CD4-positive, alpha-beta memory T cell (primary cell): ENCODE results near the gene BPIFB1. TPM values are rescaled to one million over a fixed set of nuclear protein-coding genes. Genes with fewer than 3 reads are reported as not detected.
A peak's percentile ranks its signal among the peaks of the same experiment; 100 is the strongest.

Experiments
- CTCF ChIA-PET: fragments of 350-600 bp; sonication (Branson Sonifier 250); formaldehyde crosslinking; loops from one replicate; lab custom pipeline; 2021; ENCODE audit warnings: inconsistent platforms; ENCODE audit not compliant: partially characterized antibody; lab: Charles Lee
- POLR2A ChIA-PET: fragments of 350-600 bp; sonication (Branson Sonifier 250); formaldehyde crosslinking; loops from one replicate; lab custom pipeline; 2021; ENCODE audit not compliant: partially characterized antibody; lab: Charles Lee
- DNase-seq, 5 donors: peaks; one replicate each; pipeline versions ENCODE4 v3.0.0 to v3.0.0-alpha.2; 2020 to 2022; ENCODE audit warnings: mixed read lengths in 1 of 5
- H3K27ac ChIP-seq: one replicate; pipeline ENCODE4 v1.7.0; 2013; ENCODE audit warnings: low read depth, low read length
- H3K27me3 ChIP-seq: 2 replicates; pipeline ENCODE4 v1.7.0; 2013; ENCODE audit warnings: mild to moderate bottlenecking, low read length, moderate library complexity; ENCODE audit not compliant: insufficient read depth
- H3K36me3 ChIP-seq: 2 replicates; pipeline ENCODE4 v1.7.0; 2013; ENCODE audit warnings: mild to moderate bottlenecking, low read length, moderate library complexity; ENCODE audit not compliant: insufficient read depth
- H3K4me1 ChIP-seq: 2 replicates; pipeline ENCODE4 v1.7.0; 2013; ENCODE audit warnings: mild to moderate bottlenecking, low read length, moderate library complexity; ENCODE audit not compliant: insufficient read depth
- H3K4me3 ChIP-seq, 2 donors: one replicate each; pipeline ENCODE4 v1.7.0; 2013; ENCODE audit warnings: low read length in 2 of 2, mild to moderate bottlenecking in 1 of 2
- H3K9me3 ChIP-seq, 2 donors: one replicate each; pipeline ENCODE4 v1.7.0; 2013; ENCODE audit warnings: low read length in 2 of 2, control low read depth in 1 of 2; ENCODE audit not compliant: control insufficient read depth in 1 of 2
- H3K27ac Mint-ChIP-seq, 7 donors: one replicate each; pipeline ENCODE4 v1.8.0; 2020 to 2021; ENCODE audit warnings: mixed read lengths in 7 of 7, mild to moderate bottlenecking in 6 of 7, inconsistent platforms in 3 of 7, moderate library complexity in 3 of 7
- H3K27me3 Mint-ChIP-seq, 2 donors: one replicate each; pipeline ENCODE4 v1.8.0; 2020 to 2021; ENCODE audit warnings: mixed read lengths in 2 of 2
- H3K36me3 Mint-ChIP-seq, 2 donors: one replicate each; pipeline ENCODE4 v1.8.0; 2020 to 2021; ENCODE audit warnings: mixed read lengths in 2 of 2, inconsistent platforms in 1 of 2, mild to moderate bottlenecking in 1 of 2
- H3K4me1 Mint-ChIP-seq, 4 donors: one replicate each; pipeline ENCODE4 v1.8.0; 2020 to 2021; ENCODE audit warnings: mixed read lengths in 4 of 4, mild to moderate bottlenecking in 1 of 4
- H3K4me3 Mint-ChIP-seq, 8 donors: one replicate each; pipeline ENCODE4 v1.8.0; 2020 to 2021; ENCODE audit warnings: mixed read lengths in 8 of 8, mild to moderate bottlenecking in 7 of 8, moderate library complexity in 6 of 8, inconsistent platforms in 3 of 8
- H3K9me3 Mint-ChIP-seq, 8 donors: one replicate each; pipeline ENCODE4 v1.8.0; 2020 to 2021; ENCODE audit warnings: mixed read lengths in 8 of 8, mild to moderate bottlenecking in 5 of 8, inconsistent platforms in 3 of 8, moderate library complexity in 1 of 8
- intact Hi-C: fragments of 100-400 bp; cut with micrococcal nuclease; formaldehyde crosslinking; loops from one replicate; pipeline ENCODE4 v1.15.1; 2023
- polyA plus RNA-seq, 2 donors: library from polyadenylated mRNA; unstranded; fragments of 300-500 nt; fragmentation: Illumina TruSeq; gene quantifications; one replicate each; pipeline ENCODE4 v1.2.3, GENCODE V29; 2021
- total RNA-seq, 2 experiments: library from RNA; stranded (reverse); gene quantifications; one replicate each; pipeline ENCODE4 v1.2.3, GENCODE V29; 2021

The BPIFB1 gene
- total and polyA plus RNA-seq, 4 experiments from 2014 or later = not detected

DNA sequence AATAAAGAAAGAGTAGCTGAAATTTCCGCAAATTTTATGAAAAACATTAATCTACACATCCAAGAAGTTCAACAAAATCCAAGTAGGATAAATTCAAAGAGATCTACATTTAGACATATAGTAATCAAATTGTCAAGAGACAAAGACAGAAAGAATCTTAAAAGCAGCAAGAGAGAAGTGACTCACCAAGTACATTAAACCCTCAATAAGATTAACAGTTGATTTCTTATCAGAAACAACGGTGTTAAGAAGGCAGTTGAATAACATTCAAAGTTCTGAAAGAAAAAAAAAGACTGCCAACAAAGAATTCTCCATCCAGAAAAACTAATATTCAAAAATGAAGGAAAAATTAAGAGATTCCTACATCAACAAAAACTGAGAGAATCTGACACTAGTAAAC, 28.0 kb upstream of the BPIFB1 start:
- ChIA-PET CTCF (no interaction called here), POLR2A (no interaction called here)
- Histone ChIP-seq H3K27ac (no peak overlapping the region), H3K36me3 (no peaks in the 10 kb centered on the region), H3K9me3 (no peaks in the 10 kb centered on the region), H3K4me3 (no peak overlapping the region), H3K4me1 (no peaks in the 10 kb centered on the region), H3K27me3 (no peaks in the 10 kb centered on the region)
- H3K36me3 Mint-ChIP-seq = no peaks in the 10 kb centered on the region
- no peak overlapping the region for H3K27ac Mint-ChIP-seq
- H3K4me3 Mint-ChIP-seq = no peak overlapping the region
- no peak for DNase-seq
- H3K4me1 Mint-ChIP-seq = no peaks in the 10 kb centered on the region
- peaks cover 7 to 9% of the 10 kb centered on the region in 2 donors for H3K27me3 Mint-ChIP-seq
- intact Hi-C loops = no loop called here
- peaks cover 0 to 5% (median 1%) of the 10 kb centered on the region in 8 donors for H3K9me3 Mint-ChIP-seq

DNA sequence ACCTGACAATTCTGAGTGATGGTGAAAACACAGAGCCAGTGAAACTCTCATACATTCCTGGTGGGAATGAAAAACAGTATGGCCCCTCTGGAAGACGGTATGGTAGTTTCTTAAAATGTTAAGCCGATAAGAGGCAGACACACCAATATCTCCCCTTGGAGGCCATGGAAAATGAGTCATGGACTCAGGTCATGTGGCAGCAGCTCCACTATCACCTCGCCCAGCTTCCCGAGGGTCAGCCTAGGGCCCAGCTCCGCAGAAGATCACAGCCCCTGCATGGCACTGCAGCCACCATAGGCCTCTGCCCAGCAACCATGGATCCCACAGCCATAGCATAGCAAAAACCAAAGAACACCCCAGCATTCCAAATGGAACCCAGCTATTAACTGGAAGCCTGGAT, 25.8 kb upstream of the BPIFB1 start:
- Mint-ChIP-seq H3K9me3 (peaks cover 0 to 14% (median 3%) of the 10 kb centered on the region in 8 donors), H3K4me1 (no peaks in the 10 kb centered on the region), H3K27ac (no peak overlapping the region), H3K27me3 (peaks cover 16% of the 10 kb centered on the region in 2 donors), H3K36me3 (no peaks in the 10 kb centered on the region), H3K4me3 (no peak overlapping the region)
- H3K4me3 ChIP-seq = no peak overlapping the region
- intact Hi-C loops = no loop called here
- H3K27me3 ChIP-seq = no peaks in the 10 kb centered on the region
- no peaks in the 10 kb centered on the region for H3K36me3 ChIP-seq
- ChIA-PET POLR2A (no interaction called here), CTCF (no interaction called here)
- H3K27ac ChIP-seq = no peak overlapping the region
- DNase-seq = no peak
- H3K4me1 ChIP-seq = no peaks in the 10 kb centered on the region
- H3K9me3 ChIP-seq = no peaks in the 10 kb centered on the region

DNA sequence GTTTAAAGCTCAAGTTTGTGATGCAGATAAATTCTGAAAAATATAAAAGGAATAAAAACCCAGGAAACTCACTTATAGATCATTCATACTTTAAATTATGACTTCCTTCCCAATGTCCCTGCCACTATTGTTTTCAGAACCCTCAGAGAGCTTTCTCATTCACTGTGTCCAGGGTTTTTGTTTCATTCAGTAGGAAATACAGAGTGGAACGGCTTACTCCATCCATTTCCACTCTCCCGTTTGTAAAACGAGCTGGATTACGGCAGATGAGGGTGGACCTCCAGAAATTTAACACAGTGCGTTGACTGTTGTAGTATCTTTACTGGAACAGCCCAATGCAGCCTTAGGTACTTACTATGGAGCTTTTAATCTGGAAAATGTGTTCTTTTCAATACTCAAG, 23.6 kb upstream of the BPIFB1 start:
- H3K4me3 Mint-ChIP-seq = no peak overlapping the region
- no peaks in the 10 kb centered on the region for H3K4me1 Mint-ChIP-seq
- intact Hi-C loops = no loop called here
- Histone ChIP-seq H3K9me3 (no peaks in the 10 kb centered on the region), H3K27me3 (no peaks in the 10 kb centered on the region), H3K36me3 (no peaks in the 10 kb centered on the region), H3K4me1 (no peaks in the 10 kb centered on the region), H3K27ac (no peak overlapping the region), H3K4me3 (no peak overlapping the region)
- DNase-seq = no peak
- no peaks in the 10 kb centered on the region for H3K36me3 Mint-ChIP-seq
- H3K27me3 Mint-ChIP-seq = peaks cover 12 to 28% of the 10 kb centered on the region in 2 donors
- ChIA-PET CTCF (no interaction called here), POLR2A (no interaction called here)
- H3K9me3 Mint-ChIP-seq = peaks cover 0 to 10% (median 3%) of the 10 kb centered on the region in 8 donors
- H3K27ac Mint-ChIP-seq = no peak overlapping the region

DNA sequence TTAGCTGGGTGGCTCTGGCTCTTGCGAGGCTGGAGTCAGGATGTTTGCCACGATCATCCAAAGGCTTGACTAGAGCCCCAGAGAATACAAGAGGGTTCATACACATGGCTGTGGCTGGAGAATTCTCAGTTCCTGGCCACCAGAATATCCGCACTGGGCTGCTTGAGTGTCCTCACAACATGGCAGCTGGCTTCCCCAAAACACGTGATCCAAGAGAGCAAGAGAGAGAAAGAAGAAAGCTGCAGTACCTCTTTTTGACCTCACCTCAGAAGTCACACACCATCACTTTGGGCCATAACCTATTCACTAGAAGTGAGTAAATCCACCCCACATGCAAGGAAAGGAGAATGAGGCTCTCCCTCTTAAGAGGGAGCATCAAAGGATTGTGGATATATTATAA, 21.5 kb upstream of the BPIFB1 start:
- Histone ChIP-seq H3K4me1 (no peaks in the 10 kb centered on the region), H3K4me3 (no peak overlapping the region), H3K36me3 (no peaks in the 10 kb centered on the region), H3K27ac (no peak overlapping the region), H3K27me3 (no peaks in the 10 kb centered on the region), H3K9me3 (no peaks in the 10 kb centered on the region)
- Mint-ChIP-seq H3K27me3 (peaks cover 12 to 39% of the 10 kb centered on the region in 2 donors), H3K9me3 (peaks cover 0 to 9% (median 2%) of the 10 kb centered on the region in 8 donors), H3K4me3 (no peak overlapping the region), H3K36me3 (no peaks in the 10 kb centered on the region), H3K27ac (no peak overlapping the region), H3K4me1 (no peaks in the 10 kb centered on the region)
- DNase-seq = no peak
- CTCF ChIA-PET = no interaction called here
- POLR2A ChIA-PET = no interaction called here
- intact Hi-C loops = no loop called here

DNA sequence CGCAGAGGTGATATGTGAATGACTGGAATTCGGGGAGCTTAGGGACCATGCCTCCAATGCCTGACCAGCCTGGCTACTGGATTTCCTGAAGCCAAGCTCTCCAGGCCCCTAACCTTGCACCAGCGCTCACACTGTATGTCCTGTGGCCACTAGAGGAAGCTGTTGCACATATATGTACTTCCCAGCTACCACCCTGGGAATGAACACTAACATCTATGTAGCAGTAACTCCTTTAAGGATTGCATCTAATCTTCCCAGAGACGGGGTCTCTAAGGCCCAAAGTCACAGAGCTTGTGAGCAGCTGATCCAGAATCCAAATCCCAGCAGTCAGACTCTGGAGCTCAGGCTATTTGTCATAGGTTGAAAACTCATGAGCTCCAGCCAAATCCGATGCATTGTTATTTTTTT, 20.4 kb upstream of the BPIFB1 start:
- POLR2A ChIA-PET = no interaction called here
- CTCF ChIA-PET = interaction anchor here (1.1 kb wide), 1 partner anchor 11 kb away, joined by 3 read pairs; no protein-coding TSS in a partner anchor
- no peaks in the 10 kb centered on the region for H3K4me1 Mint-ChIP-seq
- no peak overlapping the region for H3K4me3 Mint-ChIP-seq
- no peaks in the 10 kb centered on the region for H3K36me3 Mint-ChIP-seq
- H3K9me3 ChIP-seq = no peaks in the 10 kb centered on the region
- peaks cover 0 to 9% (median 3%) of the 10 kb centered on the region in 8 donors for H3K9me3 Mint-ChIP-seq
- no peaks in the 10 kb centered on the region for H3K36me3 ChIP-seq
- H3K4me1 ChIP-seq = no peaks in the 10 kb centered on the region
- intact Hi-C loops = no loop called here
- no peak overlapping the region for H3K4me3 ChIP-seq
- no peak overlapping the region for H3K27ac ChIP-seq
- H3K27me3 Mint-ChIP-seq = peaks cover 8 to 37% of the 10 kb centered on the region in 2 donors
- DNase-seq = no peak
- no peak overlapping the region for H3K27ac Mint-ChIP-seq
- H3K27me3 ChIP-seq = no peaks in the 10 kb centered on the region

DNA sequence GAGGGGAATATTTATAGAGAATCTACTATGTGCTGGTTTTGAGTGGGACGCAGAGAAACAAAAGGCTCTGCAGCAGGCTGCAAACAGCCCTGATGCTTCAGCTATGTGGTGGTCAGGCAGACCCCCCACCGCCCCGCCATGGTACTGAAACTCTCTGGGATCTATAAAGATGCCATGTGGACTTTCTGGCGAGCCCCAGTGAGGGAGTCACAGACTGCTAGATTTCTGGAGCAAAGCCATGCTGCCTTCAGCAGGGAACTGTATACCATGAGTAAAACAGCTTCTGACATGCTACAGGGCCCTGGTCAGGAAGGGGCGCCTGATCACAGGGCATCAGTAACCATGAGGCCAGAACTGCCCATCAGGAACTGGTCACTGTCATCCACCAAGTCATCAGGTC, 19.2 kb upstream of the BPIFB1 start:
- DNase-seq = no peak
- Mint-ChIP-seq H3K27ac (no peak overlapping the region), H3K36me3 (no peaks in the 10 kb centered on the region), H3K9me3 (peaks cover 0 to 9% (median 3%) of the 10 kb centered on the region in 8 donors), H3K27me3 (peaks cover 13 to 41% of the 10 kb centered on the region in 2 donors), H3K4me3 (no peak overlapping the region), H3K4me1 (no peaks in the 10 kb centered on the region)
- POLR2A ChIA-PET = no interaction called here
- H3K4me1 ChIP-seq = no peaks in the 10 kb centered on the region
- H3K36me3 ChIP-seq = no peaks in the 10 kb centered on the region
- no peaks in the 10 kb centered on the region for H3K9me3 ChIP-seq
- intact Hi-C loops = no loop called here
- no peak overlapping the region for H3K27ac ChIP-seq
- H3K27me3 ChIP-seq = no peaks in the 10 kb centered on the region
- no peak overlapping the region for H3K4me3 ChIP-seq
- CTCF ChIA-PET = no interaction called here

DNA sequence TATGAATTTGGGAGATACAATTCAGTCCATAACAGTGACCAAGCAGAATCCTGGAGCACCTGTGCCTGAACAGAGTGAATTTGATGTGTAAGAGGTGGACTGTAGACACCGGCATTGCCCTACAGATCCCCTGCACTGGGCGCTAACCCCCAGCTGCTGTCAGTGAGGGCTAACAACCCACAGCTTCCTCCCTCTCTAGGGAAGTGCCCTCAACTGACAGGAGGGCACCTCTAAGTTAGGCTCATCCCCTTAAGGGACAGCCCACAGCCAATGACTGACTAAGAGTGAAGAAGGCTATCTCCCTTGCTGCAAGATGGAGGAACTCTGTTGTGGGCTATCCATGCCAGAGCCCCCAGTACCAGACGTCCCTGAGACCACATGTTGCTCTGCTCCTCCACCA, 15.3 kb upstream of the BPIFB1 start:
- Histone ChIP-seq H3K36me3 (no peaks in the 10 kb centered on the region), H3K4me1 (no peaks in the 10 kb centered on the region), H3K27ac (no peak overlapping the region), H3K9me3 (no peaks in the 10 kb centered on the region), H3K4me3 (no peak overlapping the region), H3K27me3 (no peaks in the 10 kb centered on the region)
- no peak for DNase-seq
- H3K36me3 Mint-ChIP-seq = no peaks in the 10 kb centered on the region
- CTCF ChIA-PET = no interaction called here
- no peak overlapping the region for H3K4me3 Mint-ChIP-seq
- intact Hi-C loops = no loop called here
- peaks cover 0 to 2% (median 0%) of the 10 kb centered on the region in 8 donors for H3K9me3 Mint-ChIP-seq
- peaks cover 12 to 32% of the 10 kb centered on the region in 2 donors for H3K27me3 Mint-ChIP-seq
- POLR2A ChIA-PET = no interaction called here
- peak overlapping the region in 1 of 7 donors; percentile 29 for H3K27ac Mint-ChIP-seq
- no peaks in the 10 kb centered on the region for H3K4me1 Mint-ChIP-seq
